Naive thymus-derived CD4-positive, alpha-beta T cell (primary cell): ENCODE data around the gene FLII. TPM values are rescaled to one million over a fixed set of nuclear protein-coding genes. Genes with fewer than 3 reads are reported as not detected.

Experiments
- ATAC-seq: fragments of 150-1000 bp; cut with Tn5 transposase; 2 replicates; pipeline ENCODE4 v1.10.0; 2021; ENCODE audit warnings: mild to moderate bottlenecking, moderate library complexity
- CTCF ChIA-PET: fragments of 350-600 bp; sonication (Branson Sonifier 250); formaldehyde crosslinking; loops from one replicate; lab custom pipeline; 2021; ENCODE audit warnings: antibody characterized with exemption; lab: Charles Lee
- POLR2A ChIA-PET: fragments of 350-600 bp; sonication (Branson Sonifier 250); formaldehyde crosslinking; loops from one replicate; lab custom pipeline; 2021; ENCODE audit warnings: antibody characterized with exemption, inconsistent platforms; lab: Charles Lee
- DNase-seq, 9 donors: peaks; one replicate each; pipeline versions ENCODE4 v3.0.0 to v3.0.0-alpha.2; 2020 to 2022; ENCODE audit warnings: mixed read lengths in 1 of 9
- H3K27ac ChIP-seq: one replicate; pipeline ENCODE4 v1.7.0; 2013; ENCODE audit warnings: mild to moderate bottlenecking, low read depth, low read length, moderate library complexity
- H3K27me3 ChIP-seq, 2 donors: one replicate each; pipeline ENCODE4 v1.7.0; 2013; ENCODE audit warnings: low read length in 2 of 2, mild to moderate bottlenecking in 2 of 2, moderate library complexity in 2 of 2; ENCODE audit not compliant: control insufficient read depth in 2 of 2, insufficient read depth in 2 of 2
- H3K36me3 ChIP-seq, 3 experiments: 1 replicate in 2 of 3; 2 replicates in 1 of 3; pipeline ENCODE4 v1.7.0; 2013; ENCODE audit warnings: low read length in 3 of 3, mild to moderate bottlenecking in 3 of 3, moderate library complexity in 1 of 3; ENCODE audit not compliant: insufficient read depth in 3 of 3, control insufficient read depth in 2 of 3
- H3K4me1 ChIP-seq, 2 donors: one replicate each; pipeline ENCODE4 v1.7.0; 2013; ENCODE audit warnings: low read length in 2 of 2, mild to moderate bottlenecking in 2 of 2, moderate library complexity in 1 of 2; ENCODE audit not compliant: control insufficient read depth in 2 of 2, insufficient read depth in 2 of 2
- H3K4me3 ChIP-seq: 2 replicates; pipeline ENCODE4 v1.7.0; 2013; ENCODE audit warnings: mild to moderate bottlenecking, low read length
- H3K9me3 ChIP-seq, 3 experiments: 1 replicate in 2 of 3; 2 replicates in 1 of 3; pipeline ENCODE4 v1.7.0; 2013; ENCODE audit warnings: low read length in 3 of 3; ENCODE audit not compliant: control insufficient read depth in 2 of 3
- H3K27ac Mint-ChIP-seq, 9 donors: one replicate each; pipeline ENCODE4 v1.8.0; 2020 to 2022; ENCODE audit warnings: mixed read lengths in 9 of 9, mild to moderate bottlenecking in 8 of 9, moderate library complexity in 5 of 9, inconsistent platforms in 2 of 9
- H3K27me3 Mint-ChIP-seq, 5 donors: one replicate each; pipeline ENCODE4 v1.8.0; 2021 to 2022; ENCODE audit warnings: mixed read lengths in 5 of 5, mild to moderate bottlenecking in 1 of 5
- H3K36me3 Mint-ChIP-seq, 5 donors: one replicate each; pipeline ENCODE4 v1.8.0; 2020 to 2022; ENCODE audit warnings: mixed read lengths in 5 of 5, mild to moderate bottlenecking in 3 of 5, inconsistent platforms in 1 of 5
- H3K4me1 Mint-ChIP-seq, 7 donors: one replicate each; pipeline ENCODE4 v1.8.0; 2020 to 2022; ENCODE audit warnings: mixed read lengths in 7 of 7, mild to moderate bottlenecking in 3 of 7, inconsistent platforms in 1 of 7
- H3K4me3 Mint-ChIP-seq, 10 donors: one replicate each; pipeline ENCODE4 v1.8.0; 2020 to 2022; ENCODE audit warnings: mild to moderate bottlenecking in 10 of 10, mixed read lengths in 10 of 10, moderate library complexity in 6 of 10, inconsistent platforms in 2 of 10
- H3K9me3 Mint-ChIP-seq, 11 donors: one replicate each; pipeline ENCODE4 v1.8.0; 2020 to 2022; ENCODE audit warnings: mixed read lengths in 11 of 11, mild to moderate bottlenecking in 4 of 11, inconsistent platforms in 1 of 11, moderate library complexity in 1 of 11
- intact Hi-C, 2 donors: fragments of 100-400 bp; cut with micrococcal nuclease; formaldehyde crosslinking; loops; one replicate each; pipeline ENCODE4 v1.15.1; 2023
- polyA plus RNA-seq, 2 donors: library from polyadenylated mRNA; unstranded; fragments of 300-500 nt; fragmentation: Illumina TruSeq; gene quantifications; one replicate each; pipeline ENCODE4 v1.2.3, GENCODE V29; 2021
- total RNA-seq, 6 experiments: library from RNA in 5 of 6; stranded (reverse) in 5 of 6; gene quantifications; 1 replicate in 5 of 6; 2 replicates in 1 of 6; pipeline ENCODE4 v1.2.3 and lab custom pipeline; 2021 to 2026

The FLII gene
- total and polyA plus RNA-seq, 7 experiments from 2014 or later = 93.1 to 348 (median 297) TPM

- ChIA-PET CTCF (interaction anchor here (0.7 kb wide), 1 partner anchor 36 kb away, joined by 5 read pairs; no protein-coding TSS in a partner anchor), POLR2A (no interaction called here)
- intact Hi-C loops = no loop called here
- peaks cover 7 to 13% of the 10 kb centered on the region in 2 donors for H3K4me1 ChIP-seq
- peaks cover 0 to 9% (median 0%) of the 10 kb centered on the region in 3 experiments for H3K36me3 ChIP-seq
- H3K4me3 ChIP-seq = no peak overlapping the region
- H3K4me1 Mint-ChIP-seq = peaks cover 24 to 30% (median 27%) of the 10 kb centered on the region in 7 donors
- H3K9me3 ChIP-seq = no peaks in the 10 kb centered on the region
- H3K27ac Mint-ChIP-seq = peak overlapping the region in 3 of 9 donors; percentile 12 to 48 (median 45)
- no peak for DNase-seq
- H3K27ac ChIP-seq = no peak overlapping the region
- ATAC-seq = no peak
- H3K9me3 Mint-ChIP-seq = peaks cover 0 to 4% (median 0%) of the 10 kb centered on the region in 11 donors
- H3K27me3 ChIP-seq = no peaks in the 10 kb centered on the region
- H3K27me3 Mint-ChIP-seq = no peaks in the 10 kb centered on the region
- no peaks in the 10 kb centered on the region for H3K36me3 Mint-ChIP-seq
- H3K4me3 Mint-ChIP-seq = peak overlapping the region in 5 of 10 donors; percentile 7 to 73 (median 25)
Measured at GRCh38 chr17:18227635-18228034, 30.9 kb downstream of the FLII start.

DNA sequence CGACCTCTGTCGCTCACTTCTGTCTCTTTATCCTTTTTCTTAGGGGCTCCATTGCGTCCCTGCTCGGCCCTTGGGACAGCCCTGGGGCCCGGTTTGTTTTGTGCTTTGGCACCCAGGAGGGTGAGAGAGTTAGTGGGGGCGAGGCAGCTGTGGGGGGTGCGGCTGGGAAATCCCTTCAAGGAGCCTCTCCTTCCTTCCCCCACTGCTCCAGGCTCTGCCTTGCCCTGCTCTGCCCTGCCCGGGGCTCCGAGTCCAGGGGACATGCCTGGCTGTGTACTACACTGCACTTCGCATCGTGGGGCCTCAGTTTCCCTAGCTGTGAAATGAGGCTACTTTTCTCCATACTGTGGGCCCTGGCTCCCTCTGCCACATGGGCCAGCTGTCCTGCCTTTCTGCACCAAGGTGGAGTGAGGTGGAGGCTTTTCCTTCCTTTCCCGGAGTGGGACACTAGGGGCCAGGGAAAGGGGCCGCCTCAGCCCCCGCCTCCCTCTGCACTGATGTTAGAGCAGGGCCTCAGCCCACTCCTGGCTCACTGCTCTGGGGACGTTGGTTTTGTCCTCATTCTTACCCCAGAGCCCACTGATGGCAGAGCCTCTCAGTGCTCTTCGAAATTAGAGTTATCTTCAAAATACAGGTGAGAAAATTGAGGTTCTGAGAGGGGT, 32.1 kb downstream of the FLII start:
- H3K27ac ChIP-seq = peak overlapping the region; percentile 73
- no peaks in the 10 kb centered on the region for H3K9me3 ChIP-seq
- intact Hi-C loops = no loop called here
- H3K4me1 ChIP-seq = peaks cover 7 to 13% of the 10 kb centered on the region in 2 donors
- ChIA-PET POLR2A (no interaction called here), CTCF (no interaction called here)
- peak overlapping the region; percentile 88 to 100 (median 94) for H3K4me3 Mint-ChIP-seq
- no peaks in the 10 kb centered on the region for H3K36me3 ChIP-seq
- H3K9me3 Mint-ChIP-seq = peaks cover 0 to 4% (median 0%) of the 10 kb centered on the region in 11 donors
- H3K4me1 Mint-ChIP-seq = peaks cover 24 to 30% (median 27%) of the 10 kb centered on the region in 7 donors
- ATAC-seq = no peak
- peak overlapping the region; percentile 71 to 95 (median 90) for H3K27ac Mint-ChIP-seq
- no peaks in the 10 kb centered on the region for H3K27me3 ChIP-seq
- peak in 1 of 9 donors; percentile 5 for DNase-seq
- H3K27me3 Mint-ChIP-seq = no peaks in the 10 kb centered on the region
- peak overlapping the region; percentile 83 for H3K4me3 ChIP-seq
- H3K36me3 Mint-ChIP-seq = no peaks in the 10 kb centered on the region

- Mint-ChIP-seq H3K9me3 (peaks cover 0 to 4% (median 0%) of the 10 kb centered on the region in 11 donors), H3K27ac (peak overlapping the region; percentile 71 to 95 (median 90)), H3K4me3 (peak overlapping the region; percentile 88 to 100 (median 94)), H3K27me3 (no peaks in the 10 kb centered on the region), H3K36me3 (no peaks in the 10 kb centered on the region), H3K4me1 (peaks cover 24 to 30% (median 27%) of the 10 kb centered on the region in 7 donors)
- Histone ChIP-seq H3K4me3 (peak overlapping the region; percentile 83), H3K9me3 (no peaks in the 10 kb centered on the region), H3K27ac (peak overlapping the region; percentile 73), H3K27me3 (no peaks in the 10 kb centered on the region), H3K36me3 (no peaks in the 10 kb centered on the region), H3K4me1 (peaks cover 7 to 13% of the 10 kb centered on the region in 2 donors)
- ChIA-PET POLR2A (no interaction called here), CTCF (no interaction called here)
- DNase-seq (peak in 3 of 9 donors; percentile 16 to 27 (median 18)), ATAC-seq (no peak)
- intact Hi-C loops = loop anchor here (1.0 to 2.0 kb wide), 6 partner anchors 35 to 749 kb away; partner anchors contain the start of genes ALKBH5 (in 2 of the 2), MIEF2 (in 2 of the 2), SMCR8 (in 2 of the 2) and MED9 (in 1 of the 2)
Measured at GRCh38 chr17:18225642-18226283, 32.8 kb downstream of the FLII start.

DNA sequence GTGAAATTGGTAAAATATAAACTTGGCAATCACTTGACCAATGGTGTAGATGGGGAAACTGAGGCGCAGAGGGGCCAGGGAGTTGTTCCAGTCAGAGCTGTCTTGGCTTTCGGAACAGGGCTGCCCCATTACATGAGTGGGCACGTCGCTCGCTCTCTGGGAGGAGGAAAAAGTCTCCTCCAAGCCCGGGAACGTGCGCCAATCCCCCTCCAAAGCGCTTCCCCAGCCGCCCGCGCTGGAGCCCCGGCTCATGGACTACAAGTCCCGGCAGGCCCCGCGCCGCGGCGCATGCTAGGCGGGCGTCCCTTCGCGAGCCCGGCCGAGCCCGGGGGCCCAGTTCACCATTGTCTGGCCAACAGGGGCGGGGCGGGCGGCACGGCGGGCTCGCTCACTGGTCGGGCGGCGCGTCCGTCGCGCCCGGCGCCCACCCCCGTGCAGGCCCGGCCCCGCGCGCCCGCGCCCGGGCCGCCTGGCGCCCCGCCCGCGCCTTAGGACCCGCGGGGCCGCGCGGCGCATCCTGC, 33.4 kb downstream of the FLII start, which contains the start of gene LLGL1:
Gene LLGL1 (plus strand): TSS at position 515 of the 521 bp plus-strand sequence. CDS start 48 bp downstream, outside the sequence.
- ATAC-seq (peak; percentile 99), DNase-seq (peak; percentile 92 to 98 (median 94))
- Histone ChIP-seq H3K9me3 (no peaks in the 10 kb centered on the region), H3K4me1 (peaks cover 7 to 13% of the 10 kb centered on the region in 2 donors), H3K27ac (peak within 1 kb of the TSS; percentile 73), H3K27me3 (no peaks in the 10 kb centered on the region), H3K4me3 (peak within 1 kb of the TSS; percentile 83), H3K36me3 (no peaks in the 10 kb centered on the region)
- ChIA-PET CTCF (no interaction called here), POLR2A (interaction anchor here (0.7 to 2.0 kb wide), 3 partner anchors 11 to 42 kb away, joined by 3 to 8 read pairs (median 3); partner anchors contain the start of gene ALKBH5)
- Mint-ChIP-seq H3K9me3 (peaks cover 0 to 4% (median 0%) of the 10 kb centered on the region in 11 donors), H3K27me3 (no peaks in the 10 kb centered on the region), H3K36me3 (no peaks in the 10 kb centered on the region), H3K4me3 (peak within 1 kb of the TSS; percentile 88 to 100 (median 94)), H3K4me1 (peaks cover 24 to 30% (median 27%) of the 10 kb centered on the region in 7 donors), H3K27ac (peak within 1 kb of the TSS; percentile 71 to 95 (median 90))
- intact Hi-C loops = loop anchor here (1.0 to 2.0 kb wide), 6 partner anchors 35 to 748 kb away; partner anchors contain the start of genes ALKBH5 (in 2 of the 2), MIEF2 (in 2 of the 2), SMCR8 (in 2 of the 2) and MED9 (in 1 of the 2)

GRCh38 chr17:18224387-18225120, 34.0 kb downstream of the FLII start:
- DNase-seq = no peak
- H3K9me3 Mint-ChIP-seq = peaks cover 0 to 4% (median 0%) of the 10 kb centered on the region in 11 donors
- CTCF ChIA-PET = interaction anchor here (1.0 kb wide), 2 partner anchors 27 to 450 kb away, joined by 3 read pairs; no protein-coding TSS in a partner anchor

More at GRCh38 chr17:18224387-18225120, 34.0 kb downstream of the FLII start:
- intact Hi-C loops = loop anchor here (1.0 to 2.0 kb wide), 6 partner anchors 36 to 748 kb away; partner anchors contain the start of genes ALKBH5 (in 2 of the 2), MIEF2 (in 2 of the 2), SMCR8 (in 2 of the 2) and MED9 (in 1 of the 2)
- Histone ChIP-seq H3K27me3 (no peaks in the 10 kb centered on the region), H3K4me3 (peak overlapping the region; percentile 46), H3K36me3 (no peaks in the 10 kb centered on the region), H3K4me1 (peaks cover 7 to 13% of the 10 kb centered on the region in 2 donors), H3K27ac (peak overlapping the region; percentile 34), H3K9me3 (no peaks in the 10 kb centered on the region)
- Mint-ChIP-seq H3K4me3 (peak overlapping the region; percentile 54 to 88 (median 64)), H3K27ac (peak overlapping the region in 4 of 9 donors; percentile 64 to 80 (median 77)), H3K4me1 (peaks cover 24 to 30% (median 27%) of the 10 kb centered on the region in 7 donors), H3K36me3 (no peaks in the 10 kb centered on the region), H3K27me3 (no peaks in the 10 kb centered on the region)
- no peak for ATAC-seq
- POLR2A ChIA-PET = interaction anchor here (0.7 to 2.0 kb wide), 6 partner anchors 10 to 515 kb away, joined by 3 to 8 read pairs (median 3); partner anchors contain the start of gene ALKBH5
